Measurements from ENCODE around the gene FKBP1A. TPM values are rescaled to one million over a fixed set of nuclear protein-coding genes. Genes with fewer than 3 reads are reported as not detected.

FKBP1A gene
- total and polyA plus RNA-seq, 2 donors from 2014 or later, result 220 to 260 TPM

DNA sequence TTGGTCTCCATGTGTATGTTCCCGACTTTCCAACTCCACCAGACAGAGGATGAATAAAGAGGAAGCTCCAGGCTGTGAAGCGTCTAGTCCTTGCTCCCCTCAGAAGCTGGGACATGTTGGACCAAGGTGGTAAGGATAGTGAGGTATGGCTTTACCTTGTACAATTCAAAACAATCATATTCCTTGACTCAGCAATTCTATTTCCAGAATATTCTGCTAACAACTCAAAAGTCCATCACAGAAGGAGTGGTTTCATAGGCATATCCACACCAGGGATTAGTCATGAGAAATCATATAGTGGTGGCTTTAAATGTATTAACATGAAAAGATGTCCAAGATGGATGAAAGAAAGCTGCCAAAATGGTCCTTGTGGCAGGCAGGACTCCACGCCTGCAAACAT lies 19.8 kb downstream of the FKBP1A start:
- peaks cover 0 to 17% (median 9%) of the 10 kb centered on the region in 3 donors for H3K4me1 ChIP-seq (ENCODE audit: control insufficient read depth in 2 of 3, insufficient read depth in 2 of 3, low read depth in 1 of 3, low read length in 3 of 3)
- DNase-seq (no peak), FAIRE-seq (no peak)
- TF ChIP-seq, protein P1, sequence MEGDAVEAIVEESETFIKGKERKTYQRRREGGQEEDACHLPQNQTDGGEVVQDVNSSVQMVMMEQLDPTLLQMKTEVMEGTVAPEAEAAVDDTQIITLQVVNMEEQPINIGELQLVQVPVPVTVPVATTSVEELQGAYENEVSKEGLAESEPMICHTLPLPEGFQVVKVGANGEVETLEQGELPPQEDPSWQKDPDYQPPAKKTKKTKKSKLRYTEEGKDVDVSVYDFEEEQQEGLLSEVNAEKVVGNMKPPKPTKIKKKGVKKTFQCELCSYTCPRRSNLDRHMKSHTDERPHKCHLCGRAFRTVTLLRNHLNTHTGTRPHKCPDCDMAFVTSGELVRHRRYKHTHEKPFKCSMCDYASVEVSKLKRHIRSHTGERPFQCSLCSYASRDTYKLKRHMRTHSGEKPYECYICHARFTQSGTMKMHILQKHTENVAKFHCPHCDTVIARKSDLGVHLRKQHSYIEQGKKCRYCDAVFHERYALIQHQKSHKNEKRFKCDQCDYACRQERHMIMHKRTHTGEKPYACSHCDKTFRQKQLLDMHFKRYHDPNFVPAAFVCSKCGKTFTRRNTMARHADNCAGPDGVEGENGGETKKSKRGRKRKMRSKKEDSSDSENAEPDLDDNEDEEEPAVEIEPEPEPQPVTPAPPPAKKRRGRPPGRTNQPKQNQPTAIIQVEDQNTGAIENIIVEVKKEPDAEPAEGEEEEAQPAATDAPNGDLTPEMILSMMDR (IDR thresholded peaks at IDR 0.05; ENCODE audit: borderline replicate concordance, extremely low read depth, insufficient read depth), result no peak
- H3K4me3 ChIP-seq (ENCODE audit: low read length in 3 of 3), result no peak overlapping the region
- intact Hi-C loops (cut with DNase I), result no loop called here
- no peak overlapping the region for H3K27ac ChIP-seq (ENCODE audit: low read depth in 2 of 2, low read length in 2 of 2)
- peaks cover 0 to 29% (median 3%) of the 10 kb centered on the region in 3 donors for H3K36me3 ChIP-seq (ENCODE audit: control insufficient read depth in 2 of 3, insufficient read depth in 3 of 3, low read length in 3 of 3)
- no peaks in the 10 kb centered on the region for H3K9me3 ChIP-seq (ENCODE audit: control insufficient read depth in 2 of 3, insufficient read depth in 1 of 3, low read length in 3 of 3)
- no peak overlapping the region for H3K9ac ChIP-seq (ENCODE audit: low read length in 3 of 3)
- no peaks in the 10 kb centered on the region for H3K27me3 ChIP-seq (ENCODE audit: control insufficient read depth, insufficient read depth, low read length)

DNA sequence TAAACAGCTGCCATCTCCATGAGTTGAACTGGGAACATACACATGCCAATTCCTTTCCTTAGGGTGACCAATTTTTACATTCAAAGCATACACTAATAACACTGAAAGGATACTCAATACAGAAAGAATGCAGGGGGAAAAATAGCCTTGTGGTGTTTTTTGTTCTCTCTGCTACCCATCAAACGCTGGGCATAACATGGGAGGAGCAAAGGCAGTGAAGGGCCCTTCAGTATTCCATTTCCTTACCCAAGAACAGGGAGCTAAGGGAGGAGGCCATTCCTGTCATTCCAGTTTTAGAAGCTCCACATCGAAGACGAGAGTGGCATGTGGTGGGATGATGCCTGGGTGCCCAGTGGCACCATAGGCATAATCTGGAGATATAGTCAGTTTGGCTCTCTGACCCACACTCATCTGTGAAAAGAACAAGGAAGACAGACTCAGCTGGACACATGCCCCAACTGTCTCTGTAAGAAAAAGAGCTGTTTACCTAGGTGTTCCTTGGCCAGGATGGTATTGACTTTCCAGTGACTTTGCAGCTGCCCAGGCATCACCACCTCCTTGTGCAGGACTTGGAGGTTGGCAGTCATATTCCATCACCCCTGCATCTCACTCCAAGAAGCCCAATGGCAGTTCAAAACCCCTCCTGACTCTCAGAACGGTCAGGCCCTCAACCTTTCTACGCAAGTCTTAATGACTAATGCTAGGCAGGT lies 20.9 kb downstream of the FKBP1A start:
- Histone ChIP-seq H3K4me1 (ENCODE audit: control insufficient read depth in 2 of 3, insufficient read depth in 2 of 3, low read depth in 1 of 3, low read length in 3 of 3) (peaks cover 0 to 8% (median 5%) of the 10 kb centered on the region in 3 donors), H3K9ac (ENCODE audit: low read length in 3 of 3) (no peak overlapping the region), H3K4me3 (ENCODE audit: low read length in 3 of 3) (no peak overlapping the region), H3K27ac (ENCODE audit: low read depth in 2 of 2, low read length in 2 of 2) (peak overlapping the region in 1 of 2 donors; percentile 32), H3K27me3 (ENCODE audit: control insufficient read depth, insufficient read depth, low read length) (no peaks in the 10 kb centered on the region), H3K36me3 (ENCODE audit: control insufficient read depth in 2 of 3, insufficient read depth in 3 of 3, low read length in 3 of 3) (peaks cover 0 to 29% (median 6%) of the 10 kb centered on the region in 3 donors), H3K9me3 (ENCODE audit: control insufficient read depth in 2 of 3, insufficient read depth in 1 of 3, low read length in 3 of 3) (no peaks in the 10 kb centered on the region)
- no peak for DNase-seq
- intact Hi-C loops (cut with DNase I), result no loop called here
- no peak for FAIRE-seq
- TF ChIP-seq, protein P1 (IDR thresholded peaks at IDR 0.05; ENCODE audit: borderline replicate concordance, extremely low read depth, insufficient read depth), result no peak

DNA sequence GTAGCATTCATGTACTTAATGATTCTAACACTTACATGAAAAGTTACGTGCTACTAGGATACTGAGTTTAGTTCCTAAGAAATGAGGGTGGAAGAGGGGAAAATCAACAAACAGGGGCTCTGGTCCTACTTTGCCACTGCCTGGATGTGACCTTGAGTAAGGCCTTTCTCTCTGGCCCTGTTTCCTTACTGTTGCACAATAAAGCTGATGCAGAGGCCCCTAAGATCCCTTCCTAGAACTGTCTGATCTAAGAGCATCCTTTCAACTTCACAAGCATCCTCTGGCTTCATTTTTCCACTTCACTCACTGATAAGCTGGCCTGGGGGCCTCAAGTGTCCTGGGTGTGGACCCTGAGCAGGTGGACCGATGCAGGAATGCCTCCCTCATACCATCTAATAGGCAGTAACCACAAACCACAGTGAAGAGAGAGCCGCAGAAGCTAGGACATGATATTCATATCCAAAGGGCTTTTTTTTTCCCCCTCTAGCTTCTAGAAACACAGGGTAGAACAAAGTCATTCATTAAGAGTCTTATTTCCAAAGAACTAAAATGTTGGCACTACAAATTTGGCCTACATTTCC lies 21.6 kb downstream of the FKBP1A start:
- TF ChIP-seq, protein P1 (IDR thresholded peaks at IDR 0.05; ENCODE audit: borderline replicate concordance, extremely low read depth, insufficient read depth), result no peak
- peaks cover 0 to 8% (median 5%) of the 10 kb centered on the region in 3 donors for H3K4me1 ChIP-seq (ENCODE audit: control insufficient read depth in 2 of 3, insufficient read depth in 2 of 3, low read depth in 1 of 3, low read length in 3 of 3)
- FAIRE-seq, result no peak
- no peak overlapping the region for H3K27ac ChIP-seq (ENCODE audit: low read depth in 2 of 2, low read length in 2 of 2)
- intact Hi-C loops (cut with DNase I), result no loop called here
- no peak overlapping the region for H3K4me3 ChIP-seq (ENCODE audit: low read length in 3 of 3)
- DNase-seq, result no peak
- H3K27me3 ChIP-seq (ENCODE audit: control insufficient read depth, insufficient read depth, low read length), result no peaks in the 10 kb centered on the region
- no peak overlapping the region for H3K9ac ChIP-seq (ENCODE audit: low read length in 3 of 3)
- H3K36me3 ChIP-seq (ENCODE audit: control insufficient read depth in 2 of 3, insufficient read depth in 3 of 3, low read length in 3 of 3), result peaks cover 0 to 29% (median 6%) of the 10 kb centered on the region in 3 donors
- no peaks in the 10 kb centered on the region for H3K9me3 ChIP-seq (ENCODE audit: control insufficient read depth in 2 of 3, insufficient read depth in 1 of 3, low read length in 3 of 3)

All from kidney (tissue), 14 donors.